ENCODE data around the gene TP53TG3D. TPM values are rescaled to one million over a fixed set of nuclear protein-coding genes. Genes with fewer than 3 reads are reported as not detected.

Gene TP53TG3D, protein sequence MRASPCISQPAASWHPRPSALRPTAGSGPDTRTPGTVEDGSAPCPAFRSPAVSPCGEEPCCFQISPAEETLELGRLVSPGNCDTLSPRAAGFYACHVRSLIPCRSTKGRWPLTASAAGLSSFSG
- total RNA-seq: 0.43 TPM in 1 of 2 replicates, not detected in the other

DNA sequence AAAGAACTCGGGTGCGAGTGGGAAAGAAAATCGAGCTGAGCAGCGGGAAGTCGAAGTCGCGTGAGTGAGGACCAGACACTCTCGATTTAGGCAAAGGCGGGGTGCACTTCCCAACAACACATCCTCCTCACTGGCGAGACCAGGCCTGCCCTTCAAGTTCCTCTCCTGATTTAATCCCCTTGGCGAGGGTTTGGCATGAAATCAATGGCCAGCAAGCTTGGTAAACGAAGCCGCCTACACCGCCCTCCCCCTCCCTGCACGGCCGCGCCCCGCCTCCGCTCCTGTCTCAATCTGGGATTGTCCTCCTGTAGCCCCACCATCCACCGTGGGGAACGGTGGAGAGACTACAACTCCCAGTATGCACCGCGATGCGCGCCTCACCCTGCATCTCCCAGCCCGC lies at the start of gene TP53TG3D:
TSS of gene TP53TG3D (plus strand) at position 301 of the 400 bp plus-strand sequence. CDS start at position 369, 68 bp downstream.

